Adrenal gland (tissue), 12 donors: Measurements from ENCODE around the gene COPE. TPM values are rescaled to one million over a fixed set of nuclear protein-coding genes. Genes with fewer than 3 reads are reported as not detected.

Experiments used
- DNase-seq, 7 donors: peaks; one replicate each; pipeline ENCODE4 v3.0.0-alpha.2; 2019 to 2020
- H3K27ac ChIP-seq, 5 donors: fragments of 200-600 bp; sonication (generic) in 4 of 5; 1 replicate in 3 of 5; 2 replicates in 2 of 5; pipeline versions ENCODE4 v1.5.1 to v1.8.0; 2016 to 2020; ENCODE audit warnings: mild to moderate bottlenecking in 1 of 5
- H3K27me3 ChIP-seq: fragments of 200-600 bp; 2 replicates; pipeline ENCODE4 v1.8.0; 2021
- H3K36me3 ChIP-seq, 2 donors: fragments of 200-600 bp; replicated peaks in 1 of 2; 1 replicate in 1 of 2; 2 replicates in 1 of 2; pipeline versions ENCODE4 v1.5.1 to v1.8.0; 2018 to 2022
- H3K4me1 ChIP-seq, 2 donors: fragments of 200-600 bp; replicated peaks in 1 of 2; 1 replicate in 1 of 2; 2 replicates in 1 of 2; pipeline versions ENCODE4 v1.5.1 to v1.8.0; 2018 to 2021
- H3K4me3 ChIP-seq, 4 donors: fragments of 200-600 bp; sonication (generic) in 3 of 4; one replicate each; pipeline ENCODE4 v1.5.1; 2016 to 2018
- H3K9me3 ChIP-seq, 3 donors: fragments of 200-600 bp; sonication (generic) in 1 of 3; replicated peaks in 1 of 3; 1 replicate in 2 of 3; 2 replicates in 1 of 3; pipeline versions ENCODE4 v1.5.1 to v1.8.0; 2016 to 2021
- CTCF ChIP-seq, 6 experiments: fragments of 450-650 bp in 4 of 6; fragments of 200-600 bp in 2 of 6; sonication (generic) in 1 of 6; IDR thresholded peaks; 1 replicate in 5 of 6; 2 replicates in 1 of 6; pipeline versions ENCODE4 v1.5.1 to v1.8.0; 2016 to 2021; ENCODE audit warnings: antibody characterized with exemption in 6 of 6, mild to moderate bottlenecking in 2 of 6, moderate library complexity in 1 of 6
- POLR2A ChIP-seq, 2 donors: fragments of 450-650 bp; IDR thresholded peaks; one replicate each; pipeline ENCODE4 v1.6.1; 2017; ENCODE audit warnings: antibody characterized with exemption in 2 of 2, mild to moderate bottlenecking in 2 of 2, moderate library complexity in 1 of 2
- WGBS, 4 donors: extraction: QIAGEN DNeasy Blood & Tissue Kit in 2 of 4; methylation state at CpG; one replicate each; pipeline versions ENCODE4 v1.1.5 to v1.1.7; 2013 to 2017; 5-methylcytosine and 5-hydroxymethylcytosine counted together
- intact Hi-C, 2 donors: fragments of 100-400 bp; cut with DNase I; formaldehyde crosslinking; loops; one replicate each; pipeline versions ENCODE4 v1.14.1 to v1.15.0; 2022 to 2023
- polyA plus RNA-seq, 3 donors: library from polyadenylated mRNA; stranded (reverse); fragments of 200-250 nt in 2 of 3; fragments of 350-450 nt in 1 of 3; fragmentation: Illumina TruSeq in 1 of 3; extraction: RNeasy Lipid Tissue Mini Kit (QIAGEN cat#74804) in 1 of 3; gene quantifications; one replicate each; pipeline ENCODE4 v1.2.3, GENCODE V29; 2013 to 2014
- total RNA-seq, 9 donors: library from RNA; depleted of rRNA in 4 of 9; stranded (reverse); fragments of >200 nt in 4 of 9; fragments of 120-200 nt in 1 of 9; fragmentation: NEBNext Ultra II Directional in 1 of 9; extraction: Animal tissue kit (Norgen Biotek cat#: 25700) in 1 of 9; gene quantifications; one replicate each; pipeline versions ENCODE4 v1.1.0 to v1.2.4, GENCODE V29; 2013 to 2023
- donor health status: healthy with polysubstance abuse.
- donor health status: Bipolar disorder and iron deficiency.
- donor health status: DM: yes; HTN: yes; CAD: no.
- donor health status: DM: no; HTN: no; CAD: no.
- donor health status: DM: no; HTN: no; CAD: no.
- donor health status: DM: yes; HTN: yes; CAD: no.

The COPE gene
- total and polyA plus RNA-seq, 12 donors, result 45.1 to 400 (median 298) TPM

DNA sequence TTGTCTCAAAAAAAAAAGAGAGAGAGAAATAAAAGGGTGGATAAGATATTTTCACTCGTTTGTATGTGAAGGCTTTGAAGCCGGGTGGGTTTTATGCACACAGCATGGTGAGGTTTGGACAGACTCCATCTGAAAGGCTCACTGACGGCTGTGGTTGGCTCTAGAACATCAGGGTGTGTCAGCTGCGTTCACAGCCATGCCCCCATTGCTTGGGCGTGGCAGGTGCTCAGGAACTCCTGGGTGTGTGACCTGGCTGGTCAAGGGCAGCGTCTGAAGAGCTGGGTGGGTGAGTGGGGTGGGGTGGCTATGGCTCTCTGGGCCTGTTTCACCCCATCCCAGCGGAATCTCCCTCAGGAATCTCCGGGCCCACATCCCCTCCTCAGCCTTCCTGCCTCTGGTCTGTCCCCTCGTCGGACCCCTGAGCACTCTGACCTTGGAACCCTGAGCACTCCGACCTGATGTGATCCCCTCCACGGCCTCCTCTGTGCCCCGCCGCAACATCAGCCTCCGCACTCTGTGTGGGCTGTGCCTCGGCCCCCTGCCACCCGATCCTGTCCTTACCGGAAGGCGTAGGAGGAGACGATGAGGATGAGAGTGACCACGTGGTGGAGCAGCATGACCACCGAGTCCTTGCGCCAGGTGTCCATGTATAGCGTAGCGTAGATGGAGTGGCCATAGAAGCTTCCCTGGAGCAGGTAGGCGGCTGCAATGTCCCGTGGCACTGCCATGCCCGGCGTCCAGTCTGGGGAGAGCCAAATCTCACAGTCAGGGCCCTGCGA, 35.5 kb downstream of the COPE start:
- Histone ChIP-seq H3K36me3 (no peaks in the 10 kb centered on the region), H3K4me1 (no peaks in the 10 kb centered on the region), H3K27ac (no peak overlapping the region), H3K9me3 (no peaks in the 10 kb centered on the region), H3K27me3 (no peaks in the 10 kb centered on the region), H3K4me3 (no peak overlapping the region)
- 83 to 85% (median 85%) methylated on average over 18 to 30 of the region's 30 CpGs for WGBS, 4 donors
- TF ChIP-seq POLR2A (IDR thresholded peaks at IDR 0.05), result no peak
- TF ChIP-seq CTCF (IDR thresholded peaks at IDR 0.05), result no peak
- intact Hi-C loops, result no loop called here
- DNase-seq, result no peak

DNA sequence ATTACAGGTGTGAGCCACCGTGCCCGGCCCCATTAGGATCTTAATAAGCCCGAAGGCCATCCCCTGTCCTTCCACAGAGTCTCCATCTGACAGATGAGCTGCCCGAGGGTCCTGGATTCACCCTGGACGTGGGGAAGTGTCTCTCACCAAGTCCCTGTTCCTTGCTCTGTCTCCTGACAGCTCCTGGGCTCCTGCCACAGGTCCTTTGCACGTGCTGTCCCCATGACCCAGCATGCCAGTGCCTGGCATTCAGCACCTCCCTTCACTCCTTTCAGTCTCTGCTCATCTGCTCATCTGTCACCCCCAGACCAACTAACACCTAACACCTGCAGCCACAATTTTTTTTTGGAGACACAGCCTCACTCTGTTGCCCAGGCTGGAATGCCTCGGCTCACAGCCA, 37.7 kb downstream of the COPE start:
- Histone ChIP-seq H3K36me3 (no peaks in the 10 kb centered on the region), H3K27me3 (no peaks in the 10 kb centered on the region), H3K4me1 (no peaks in the 10 kb centered on the region), H3K4me3 (no peak overlapping the region), H3K27ac (no peak overlapping the region), H3K9me3 (no peaks in the 10 kb centered on the region)
- 86 to 96% (median 93%) methylated on average over 6 to 7 of the region's 7 CpGs for WGBS, 4 donors
- intact Hi-C loops, result no loop called here
- DNase-seq, result no peak
- TF ChIP-seq POLR2A (IDR thresholded peaks at IDR 0.05), result no peak
- TF ChIP-seq CTCF (IDR thresholded peaks at IDR 0.05), result no peak

DNA sequence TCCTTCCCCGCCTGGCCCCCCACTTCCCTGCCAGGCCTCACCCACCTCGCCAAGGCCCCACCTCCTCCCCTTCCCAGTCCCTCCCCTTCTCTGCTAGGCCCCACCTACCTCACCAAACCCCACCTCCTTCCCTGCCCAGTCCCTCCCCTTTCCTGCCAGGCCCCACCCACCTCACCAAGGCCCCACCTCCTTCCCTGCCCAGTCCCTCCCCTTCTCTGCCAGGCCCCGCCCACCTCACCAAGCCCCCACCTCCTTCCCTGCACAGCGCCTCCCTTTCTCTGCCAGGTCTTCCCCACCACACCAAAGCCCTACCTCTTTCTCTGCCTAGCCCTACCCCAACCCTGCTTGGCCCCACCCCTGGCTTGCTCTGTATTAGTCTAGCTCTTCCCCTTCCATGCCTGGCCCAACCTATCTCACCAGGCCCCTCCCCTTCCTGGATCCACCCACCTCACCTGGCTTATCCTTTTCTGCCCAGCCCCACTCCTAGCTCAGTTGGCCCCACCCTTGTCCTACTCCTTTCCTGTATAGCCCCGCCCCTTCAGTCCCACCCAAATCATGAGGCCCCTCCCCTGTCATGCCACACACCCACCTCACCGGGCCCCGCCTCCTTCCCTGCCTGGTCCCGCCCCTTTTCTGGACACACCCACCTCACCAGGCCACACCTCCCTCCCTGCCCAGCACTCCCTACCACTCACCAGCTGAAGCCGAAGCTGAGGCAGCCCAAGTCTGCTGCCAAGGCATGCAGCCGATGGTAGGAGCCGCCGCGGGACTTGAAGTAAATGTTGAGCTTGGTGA, 39.4 kb downstream of the COPE start:
- H3K4me3 ChIP-seq, result no peak overlapping the region
- H3K4me1 ChIP-seq, result no peaks in the 10 kb centered on the region
- intact Hi-C loops, result no loop called here
- no peaks in the 10 kb centered on the region for H3K9me3 ChIP-seq
- WGBS, 4 donors, result 68 to 72% (median 69%) methylated on average over 11 to 13 of the region's 13 CpGs
- no peak overlapping the region for H3K27ac ChIP-seq
- no peaks in the 10 kb centered on the region for H3K36me3 ChIP-seq
- TF ChIP-seq CTCF (IDR thresholded peaks at IDR 0.05) (no peak), POLR2A (IDR thresholded peaks at IDR 0.05) (no peak)
- DNase-seq, result no peak
- H3K27me3 ChIP-seq, result no peaks in the 10 kb centered on the region

GRCh38 chr19:18878858-18879578, 40.2 kb downstream of the COPE start:
- DNase-seq, result no peak

More at GRCh38 chr19:18878858-18879578, 40.2 kb downstream of the COPE start:
- Histone ChIP-seq H3K27ac (no peak overlapping the region), H3K9me3 (no peaks in the 10 kb centered on the region), H3K36me3 (no peaks in the 10 kb centered on the region), H3K4me3 (no peak overlapping the region), H3K4me1 (no peaks in the 10 kb centered on the region), H3K27me3 (no peaks in the 10 kb centered on the region)
- intact Hi-C loops, result no loop called here
- WGBS, 4 donors, result 87 to 92% (median 89%) methylated on average over 20 to 34 of the region's 34 CpGs
- TF ChIP-seq CTCF (IDR thresholded peaks at IDR 0.05), result no peak
- TF ChIP-seq POLR2A (IDR thresholded peaks at IDR 0.05), result no peak
